ENCODE measurements around the gene GOLGA7B. TPM values are rescaled to one million over a fixed set of nuclear protein-coding genes. Genes with fewer than 3 reads are reported as not detected.

The GOLGA7B gene
- total RNA-seq, 1 donor from 2014 or later, result 0.30 TPM

- H3K4me1 Mint-ChIP-seq, result peaks cover 7% of the 10 kb centered on the region
- TF ChIP-seq, protein P1, sequence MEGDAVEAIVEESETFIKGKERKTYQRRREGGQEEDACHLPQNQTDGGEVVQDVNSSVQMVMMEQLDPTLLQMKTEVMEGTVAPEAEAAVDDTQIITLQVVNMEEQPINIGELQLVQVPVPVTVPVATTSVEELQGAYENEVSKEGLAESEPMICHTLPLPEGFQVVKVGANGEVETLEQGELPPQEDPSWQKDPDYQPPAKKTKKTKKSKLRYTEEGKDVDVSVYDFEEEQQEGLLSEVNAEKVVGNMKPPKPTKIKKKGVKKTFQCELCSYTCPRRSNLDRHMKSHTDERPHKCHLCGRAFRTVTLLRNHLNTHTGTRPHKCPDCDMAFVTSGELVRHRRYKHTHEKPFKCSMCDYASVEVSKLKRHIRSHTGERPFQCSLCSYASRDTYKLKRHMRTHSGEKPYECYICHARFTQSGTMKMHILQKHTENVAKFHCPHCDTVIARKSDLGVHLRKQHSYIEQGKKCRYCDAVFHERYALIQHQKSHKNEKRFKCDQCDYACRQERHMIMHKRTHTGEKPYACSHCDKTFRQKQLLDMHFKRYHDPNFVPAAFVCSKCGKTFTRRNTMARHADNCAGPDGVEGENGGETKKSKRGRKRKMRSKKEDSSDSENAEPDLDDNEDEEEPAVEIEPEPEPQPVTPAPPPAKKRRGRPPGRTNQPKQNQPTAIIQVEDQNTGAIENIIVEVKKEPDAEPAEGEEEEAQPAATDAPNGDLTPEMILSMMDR (conservative IDR thresholded peaks at IDR 0.05), result no peak
- no peak overlapping the region for H3K4me3 Mint-ChIP-seq
- no peak for DNase-seq (ENCODE audit: low read depth, low spot score)
- no peaks in the 10 kb centered on the region for H3K9me3 Mint-ChIP-seq
- peaks cover 48% of the 10 kb centered on the region for H3K27me3 Mint-ChIP-seq (ENCODE audit: low read depth)
- no peak overlapping the region for H3K27ac Mint-ChIP-seq (ENCODE audit: unreplicated experiment)
- H3K36me3 Mint-ChIP-seq (ENCODE audit: low read depth), result no peaks in the 10 kb centered on the region
These were observed 71.2 kb downstream of the GOLGA7B start for GRCh38 chr10:97920865-97921264.

Other genes starting within 250 kb of the GOLGA7B start
- gene MORN4, start 216.3 kb upstream of the GOLGA7B start, total RNA-seq, result 25.9 and 27.2 TPM in 2 replicates
- 19.3 and 19.4 TPM in 2 replicates for gene PI4K2A, start 209.2 kb upstream of the GOLGA7B start, total RNA-seq
- 2.4 and 3.3 TPM in 2 replicates for gene AVPI1, start 162.6 kb upstream of the GOLGA7B start, total RNA-seq
- gene MARVELD1, start 136.1 kb upstream of the GOLGA7B start, total RNA-seq, result 52.3 and 52.8 TPM in 2 replicates
- 24.6 and 26.9 TPM in 2 replicates for gene ZFYVE27, start 112.7 kb upstream of the GOLGA7B start, total RNA-seq
- gene SFRP5, start 77.8 kb upstream of the GOLGA7B start, total RNA-seq, result not detected in 2 replicates
- gene CRTAC1, start 180.8 kb downstream of the GOLGA7B start, total RNA-seq, result 0.82 and 1.1 TPM in 2 replicates

Measured in neural crest cell (in vitro differentiated cells).